WTC11 (cell line): ENCODE results near the gene SHROOM3. TPM values are rescaled to one million over a fixed set of nuclear protein-coding genes. Genes with fewer than 3 reads are reported as not detected.

Experiments
- ATAC-seq: fragments of 200-7000 bp; cut with Tn5 transposase; 2 replicates; pipeline ENCODE4 v1.10.0; 2021; ENCODE audit warnings: mild to moderate bottlenecking, moderate library complexity
- CTCF ChIA-PET: fragments of 300-600 bp; sonication (Branson Sonifier 250); formaldehyde crosslinking; loops from one replicate; lab custom pipeline; 2021; ENCODE audit warnings: antibody characterized with exemption; lab: Charles Lee
- POLR2A ChIA-PET: fragments of 350-600 bp; sonication (Branson Sonifier 250); formaldehyde crosslinking; loops from one replicate; lab custom pipeline; 2021; ENCODE audit warnings: antibody characterized with exemption; lab: Charles Lee
- DNase-seq: peaks from one replicate; pipeline ENCODE4 v3.0.0; 2021; ENCODE audit warnings: low spot score
- H3K27ac Mint-ChIP-seq: 2 replicates; pipeline ENCODE4 v1.8.0; 2021; ENCODE audit warnings: mixed read lengths
- H3K27me3 Mint-ChIP-seq: 2 replicates; pipeline ENCODE4 v1.8.0; 2021; ENCODE audit warnings: low read depth, mild to moderate bottlenecking, moderate library complexity, mixed read lengths
- H3K36me3 Mint-ChIP-seq: 2 replicates; pipeline ENCODE4 v1.8.0; 2021; ENCODE audit warnings: mixed read lengths
- H3K4me1 Mint-ChIP-seq: 2 replicates; pipeline ENCODE4 v1.8.0; 2022; ENCODE audit warnings: mixed read lengths
- H3K4me3 Mint-ChIP-seq: 2 replicates; pipeline ENCODE4 v1.8.0; 2021; ENCODE audit warnings: mild to moderate bottlenecking, moderate library complexity, mixed read lengths
- H3K9me3 Mint-ChIP-seq: 2 replicates; pipeline ENCODE4 v1.8.0; 2021; ENCODE audit warnings: mixed read lengths
- ATF3 ChIP-seq: sonication (generic); formaldehyde crosslinking; conservative IDR thresholded peaks from 2 replicates; pipeline ENCODE4 v1.8.1; 2022; ENCODE audit warnings: mild to moderate bottlenecking, missing genetic modification reagents
- CBFB ChIP-seq: sonication (generic); formaldehyde crosslinking; IDR thresholded peaks from 2 replicates; pipeline ENCODE4 v1.8.1; 2022; ENCODE audit warnings: mild to moderate bottlenecking, low read depth, missing genetic modification reagents
- ERG ChIP-seq: fragments of 250-450 bp; sonication (Bioruptor Pico); IDR thresholded peaks from 2 replicates; pipeline ENCODE4 v1.8.0; 2021; ENCODE audit warnings: mild to moderate bottlenecking
- ETV6 ChIP-seq: sonication (generic); formaldehyde crosslinking; IDR thresholded peaks from 2 replicates; pipeline ENCODE4 v1.8.1; 2022; ENCODE audit warnings: mild to moderate bottlenecking, missing genetic modification reagents
- JAZF1 ChIP-seq: fragments of 250-450 bp; sonication (Bioruptor Pico); IDR thresholded peaks from 2 replicates; pipeline ENCODE4 v1.9.0; 2021; ENCODE audit warnings: moderate library complexity, mild to moderate bottlenecking, inconsistent platforms
- NFE2L1 ChIP-seq: sonication (generic); formaldehyde crosslinking; IDR thresholded peaks from 2 replicates; pipeline ENCODE4 v1.8.1; 2023; ENCODE audit warnings: missing genetic modification reagents
- NR1H2 ChIP-seq: sonication (generic); formaldehyde crosslinking; IDR thresholded peaks from 2 replicates; pipeline ENCODE4 v1.9.0; 2021; ENCODE audit warnings: mild to moderate bottlenecking, moderate library complexity, missing genetic modification reagents
- NR2C2 ChIP-seq: sonication (generic); formaldehyde crosslinking; IDR thresholded peaks from 2 replicates; pipeline ENCODE4 v1.8.0; 2022; ENCODE audit warnings: mild to moderate bottlenecking, missing genetic modification reagents
- SP1 ChIP-seq: sonication (generic); formaldehyde crosslinking; conservative IDR thresholded peaks from 2 replicates; pipeline ENCODE4 v1.8.1; 2022; ENCODE audit warnings: missing genetic modification reagents
- TEAD1 ChIP-seq: sonication (generic); formaldehyde crosslinking; IDR thresholded peaks from 2 replicates; pipeline ENCODE4 v1.8.0; 2022; ENCODE audit warnings: mild to moderate bottlenecking, missing genetic modification reagents
- ZBTB21 ChIP-seq: sonication (generic); formaldehyde crosslinking; IDR thresholded peaks from 2 replicates; pipeline ENCODE4 v1.8.1; 2023; ENCODE audit warnings: mild to moderate bottlenecking, missing genetic modification reagents, borderline replicate concordance
- ZNF396 ChIP-seq: fragments of 250-450 bp; sonication (Bioruptor Pico); IDR thresholded peaks from 2 replicates; pipeline ENCODE4 v1.8.0; 2021; ENCODE audit warnings: mild to moderate bottlenecking, moderate library complexity, borderline replicate concordance
- ZNF423 ChIP-seq: fragments of 250-450 bp; sonication (Bioruptor Pico); IDR thresholded peaks from 2 replicates; pipeline ENCODE4 v2.1.2; 2022; ENCODE audit warnings: mild to moderate bottlenecking, moderate library complexity
- total RNA-seq: library from RNA; stranded (reverse); gene quantifications from 3 replicates; pipeline ENCODE4 v1.2.3, GENCODE V29; 2021
- TF ChIP-seq, protein P1 (sequence below): sonication (generic); formaldehyde crosslinking; IDR thresholded peaks from 2 replicates; pipeline ENCODE4 v1.8.0; 2022; ENCODE audit warnings: mild to moderate bottlenecking, missing genetic modification reagents
- TF ChIP-seq, protein P2 (sequence below): sonication (generic); formaldehyde crosslinking; IDR thresholded peaks from 2 replicates; pipeline ENCODE4 v1.8.0; 2022; ENCODE audit warnings: mild to moderate bottlenecking, missing genetic modification reagents
- TF ChIP-seq, protein P3 (sequence below): sonication (generic); formaldehyde crosslinking; IDR thresholded peaks from 2 replicates; pipeline ENCODE4 v1.8.1; 2022; ENCODE audit warnings: low read depth, mild to moderate bottlenecking, moderate library complexity, missing genetic modification reagents, borderline replicate concordance
- TF ChIP-seq, protein P4 (sequence below): sonication (generic); formaldehyde crosslinking; IDR thresholded peaks from 2 replicates; pipeline ENCODE4 v1.8.1; 2022; ENCODE audit warnings: mild to moderate bottlenecking, missing genetic modification reagents, moderate library complexity, borderline replicate concordance
- TF ChIP-seq, protein P5 (sequence below): sonication (generic); formaldehyde crosslinking; IDR thresholded peaks from 2 replicates; pipeline ENCODE4 v1.8.0; 2022; ENCODE audit warnings: missing genetic modification reagents

SHROOM3 gene
- total RNA-seq, 1 experiment from 2014 or later: 71.9 TPM

- ATAC-seq: no peak
- no peaks in the 10 kb centered on the region for H3K9me3 Mint-ChIP-seq
- peaks cover 31% of the 10 kb centered on the region for H3K4me1 Mint-ChIP-seq
- ChIA-PET POLR2A (no interaction called here), CTCF (no interaction called here)
- DNase-seq: no peak
- no peak for TF ChIP-seq ZNF396 (CRISPR knock-in tag)
- H3K36me3 Mint-ChIP-seq: no peaks in the 10 kb centered on the region
- no peak overlapping the region for H3K27ac Mint-ChIP-seq
- H3K4me3 Mint-ChIP-seq: no peak overlapping the region; the same call in 1 of the 2 replicates
- H3K27me3 Mint-ChIP-seq: peaks cover 21% of the 10 kb centered on the region
Observed at GRCh38 chr4:76800902-76801301, 365.9 kb downstream of the SHROOM3 start.

GRCh38 chr4:76801621-76802235 lies 366.7 kb downstream of the SHROOM3 start:
- peaks cover 7% of the 10 kb centered on the region for H3K9me3 Mint-ChIP-seq
- no peak overlapping the region for H3K27ac Mint-ChIP-seq
- ATAC-seq (peak; percentile 77), DNase-seq (peak; percentile 56)
- peaks cover 31% of the 10 kb centered on the region for H3K4me1 Mint-ChIP-seq
- ChIA-PET CTCF (interaction anchor here (0.6 to 1.8 kb wide), 17 partner anchors 9 to 424 kb away, joined by 3 to 8 read pairs (median 4); partner anchors contain the start of gene CCDC158), POLR2A (interaction anchor here (0.6 to 1.3 kb wide), 4 partner anchors 95 to 1258 kb away, joined by 3 to 6 read pairs (median 4); partner anchors contain the start of gene SEPTIN11)
- TF ChIP-seq CBFB (CRISPR knock-in tag): 0 out of 2 replicates have a peak, but pooled peaks have one; percentile 40
- peak; percentile 49; the same call in 1 of the 2 replicates for TF ChIP-seq ETV6
- TF ChIP-seq TEAD1 (CRISPR knock-in tag): no peak
- TF ChIP-seq, protein P1, sequence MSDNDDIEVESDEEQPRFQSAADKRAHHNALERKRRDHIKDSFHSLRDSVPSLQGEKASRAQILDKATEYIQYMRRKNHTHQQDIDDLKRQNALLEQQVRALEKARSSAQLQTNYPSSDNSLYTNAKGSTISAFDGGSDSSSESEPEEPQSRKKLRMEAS (CRISPR knock-in tag): 0 out of 2 replicates have a peak, but pooled peaks have one; percentile 7
- TF ChIP-seq, protein P2, sequence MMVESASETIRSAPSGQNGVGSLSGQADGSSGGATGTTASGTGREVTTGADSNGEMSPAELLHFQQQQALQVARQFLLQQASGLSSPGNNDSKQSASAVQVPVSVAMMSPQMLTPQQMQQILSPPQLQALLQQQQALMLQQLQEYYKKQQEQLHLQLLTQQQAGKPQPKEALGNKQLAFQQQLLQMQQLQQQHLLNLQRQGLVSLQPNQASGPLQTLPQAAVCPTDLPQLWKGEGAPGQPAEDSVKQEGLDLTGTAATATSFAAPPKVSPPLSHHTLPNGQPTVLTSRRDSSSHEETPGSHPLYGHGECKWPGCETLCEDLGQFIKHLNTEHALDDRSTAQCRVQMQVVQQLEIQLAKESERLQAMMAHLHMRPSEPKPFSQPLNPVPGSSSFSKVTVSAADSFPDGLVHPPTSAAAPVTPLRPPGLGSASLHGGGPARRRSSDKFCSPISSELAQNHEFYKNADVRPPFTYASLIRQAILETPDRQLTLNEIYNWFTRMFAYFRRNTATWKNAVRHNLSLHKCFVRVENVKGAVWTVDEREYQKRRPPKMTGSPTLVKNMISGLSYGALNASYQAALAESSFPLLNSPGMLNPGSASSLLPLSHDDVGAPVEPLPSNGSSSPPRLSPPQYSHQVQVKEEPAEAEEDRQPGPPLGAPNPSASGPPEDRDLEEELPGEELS (CRISPR knock-in tag): 0 out of 2 replicates have a peak, but pooled peaks have one; percentile 27
- no peak for TF ChIP-seq NR1H2 (CRISPR knock-in tag)
- peaks cover 3% of the 10 kb centered on the region; the same call in 1 of the 2 replicates for H3K36me3 Mint-ChIP-seq
- peak overlapping the region; percentile 75 for H3K4me3 Mint-ChIP-seq
- H3K27me3 Mint-ChIP-seq: peaks cover 21% of the 10 kb centered on the region

DNA sequence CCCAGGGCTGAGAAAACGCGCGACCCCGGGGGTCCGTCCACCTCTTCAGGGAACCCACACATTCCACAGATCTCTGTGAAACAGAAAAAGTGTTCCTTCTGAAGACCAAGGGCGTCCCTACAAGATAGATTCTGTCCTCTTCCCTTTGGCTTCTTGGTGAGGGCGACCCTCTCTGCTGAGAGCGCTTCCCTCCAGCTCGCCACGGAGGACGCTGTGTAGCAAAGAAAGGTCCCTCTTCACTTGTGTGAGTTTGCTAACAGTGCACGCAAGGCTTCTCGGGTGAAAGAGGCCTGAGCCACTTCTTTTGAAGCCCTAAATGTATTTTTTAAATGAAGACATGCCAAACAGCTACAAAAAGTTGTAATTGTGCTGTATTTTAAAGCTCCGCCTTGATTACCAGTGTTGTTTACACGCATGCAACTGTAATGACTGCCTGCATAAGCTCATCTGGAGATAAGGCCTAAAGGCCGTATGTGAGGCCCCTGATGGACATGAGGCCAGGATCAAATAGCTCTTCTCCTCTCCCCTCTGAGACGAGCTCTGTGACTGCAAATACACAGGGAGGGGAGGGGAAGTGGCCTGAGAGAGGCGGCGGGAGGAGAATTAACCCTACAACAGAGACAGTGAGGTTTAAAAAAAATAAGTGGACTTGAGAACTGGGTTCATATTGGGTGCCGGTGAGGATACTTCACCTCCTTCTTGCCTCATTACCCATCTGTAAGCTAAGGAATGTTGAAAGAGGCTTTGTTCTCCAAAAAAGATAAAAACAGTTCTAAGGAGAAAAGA lies 367.4 kb downstream of the SHROOM3 start:
- H3K4me3 Mint-ChIP-seq: peak overlapping the region; percentile 75
- no peak for DNase-seq
- ChIA-PET POLR2A (interaction anchor here (0.6 to 1.3 kb wide), 4 partner anchors 94 to 1257 kb away, joined by 3 to 6 read pairs (median 4); partner anchors contain the start of gene SEPTIN11), CTCF (interaction anchor here (0.6 to 1.8 kb wide), 18 partner anchors 8 to 424 kb away, joined by 3 to 8 read pairs (median 4); partner anchors contain the start of gene CCDC158)
- peaks cover 14% of the 10 kb centered on the region for H3K9me3 Mint-ChIP-seq
- H3K27ac Mint-ChIP-seq: no peak overlapping the region
- ATAC-seq: peak; percentile 60
- peaks cover 31% of the 10 kb centered on the region for H3K4me1 Mint-ChIP-seq
- H3K27me3 Mint-ChIP-seq: peaks cover 21% of the 10 kb centered on the region
- H3K36me3 Mint-ChIP-seq: peaks cover 9% of the 10 kb centered on the region
- TF ChIP-seq ZBTB21 (CRISPR knock-in tag): no peak
- TF ChIP-seq, protein P3, sequence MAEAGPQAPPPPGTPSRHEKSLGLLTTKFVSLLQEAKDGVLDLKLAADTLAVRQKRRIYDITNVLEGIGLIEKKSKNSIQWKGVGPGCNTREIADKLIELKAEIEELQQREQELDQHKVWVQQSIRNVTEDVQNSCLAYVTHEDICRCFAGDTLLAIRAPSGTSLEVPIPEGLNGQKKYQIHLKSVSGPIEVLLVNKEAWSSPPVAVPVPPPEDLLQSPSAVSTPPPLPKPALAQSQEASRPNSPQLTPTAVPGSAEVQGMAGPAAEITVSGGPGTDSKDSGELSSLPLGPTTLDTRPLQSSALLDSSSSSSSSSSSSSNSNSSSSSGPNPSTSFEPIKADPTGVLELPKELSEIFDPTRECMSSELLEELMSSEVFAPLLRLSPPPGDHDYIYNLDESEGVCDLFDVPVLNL (CRISPR knock-in tag): no peak
- TF ChIP-seq ATF3 (CRISPR knock-in tag): no peak
- no peak for TF ChIP-seq NR2C2 (CRISPR knock-in tag)
- TF ChIP-seq ERG (CRISPR knock-in tag): no peak
- no peak for TF ChIP-seq NFE2L1 (CRISPR knock-in tag)
- TF ChIP-seq, protein P1 (CRISPR knock-in tag): no peak; the same call in 1 of the 2 replicates
- TF ChIP-seq ZNF423 (CRISPR knock-in tag): no peak
- TF ChIP-seq, protein P4, sequence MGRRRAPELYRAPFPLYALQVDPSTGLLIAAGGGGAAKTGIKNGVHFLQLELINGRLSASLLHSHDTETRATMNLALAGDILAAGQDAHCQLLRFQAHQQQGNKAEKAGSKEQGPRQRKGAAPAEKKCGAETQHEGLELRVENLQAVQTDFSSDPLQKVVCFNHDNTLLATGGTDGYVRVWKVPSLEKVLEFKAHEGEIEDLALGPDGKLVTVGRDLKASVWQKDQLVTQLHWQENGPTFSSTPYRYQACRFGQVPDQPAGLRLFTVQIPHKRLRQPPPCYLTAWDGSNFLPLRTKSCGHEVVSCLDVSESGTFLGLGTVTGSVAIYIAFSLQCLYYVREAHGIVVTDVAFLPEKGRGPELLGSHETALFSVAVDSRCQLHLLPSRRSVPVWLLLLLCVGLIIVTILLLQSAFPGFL (CRISPR knock-in tag): no peak
- TF ChIP-seq JAZF1: no peak
- TF ChIP-seq SP1 (CRISPR knock-in tag): no peak
- TF ChIP-seq, protein P5, sequence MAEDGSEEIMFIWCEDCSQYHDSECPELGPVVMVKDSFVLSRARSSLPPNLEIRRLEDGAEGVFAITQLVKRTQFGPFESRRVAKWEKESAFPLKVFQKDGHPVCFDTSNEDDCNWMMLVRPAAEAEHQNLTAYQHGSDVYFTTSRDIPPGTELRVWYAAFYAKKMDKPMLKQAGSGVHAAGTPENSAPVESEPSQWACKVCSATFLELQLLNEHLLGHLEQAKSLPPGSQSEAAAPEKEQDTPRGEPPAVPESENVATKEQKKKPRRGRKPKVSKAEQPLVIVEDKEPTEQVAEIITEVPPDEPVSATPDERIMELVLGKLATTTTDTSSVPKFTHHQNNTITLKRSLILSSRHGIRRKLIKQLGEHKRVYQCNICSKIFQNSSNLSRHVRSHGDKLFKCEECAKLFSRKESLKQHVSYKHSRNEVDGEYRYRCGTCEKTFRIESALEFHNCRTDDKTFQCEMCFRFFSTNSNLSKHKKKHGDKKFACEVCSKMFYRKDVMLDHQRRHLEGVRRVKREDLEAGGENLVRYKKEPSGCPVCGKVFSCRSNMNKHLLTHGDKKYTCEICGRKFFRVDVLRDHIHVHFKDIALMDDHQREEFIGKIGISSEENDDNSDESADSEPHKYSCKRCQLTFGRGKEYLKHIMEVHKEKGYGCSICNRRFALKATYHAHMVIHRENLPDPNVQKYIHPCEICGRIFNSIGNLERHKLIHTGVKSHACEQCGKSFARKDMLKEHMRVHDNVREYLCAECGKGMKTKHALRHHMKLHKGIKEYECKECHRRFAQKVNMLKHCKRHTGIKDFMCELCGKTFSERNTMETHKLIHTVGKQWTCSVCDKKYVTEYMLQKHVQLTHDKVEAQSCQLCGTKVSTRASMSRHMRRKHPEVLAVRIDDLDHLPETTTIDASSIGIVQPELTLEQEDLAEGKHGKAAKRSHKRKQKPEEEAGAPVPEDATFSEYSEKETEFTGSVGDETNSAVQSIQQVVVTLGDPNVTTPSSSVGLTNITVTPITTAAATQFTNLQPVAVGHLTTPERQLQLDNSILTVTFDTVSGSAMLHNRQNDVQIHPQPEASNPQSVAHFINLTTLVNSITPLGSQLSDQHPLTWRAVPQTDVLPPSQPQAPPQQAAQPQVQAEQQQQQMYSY (CRISPR knock-in tag): no peak
